HCT116 (cell line): ENCODE measurements around the gene COL10A1. TPM values are rescaled to one million over a fixed set of nuclear protein-coding genes. Genes with fewer than 3 reads are reported as not detected.

ENCODE experiments used
- ATAC-seq: fragments of 200-7000 bp; cut with Tn5 transposase; 2 replicates; pipeline ENCODE4 v1.9.1; 2020; ENCODE audit warnings: mild to moderate bottlenecking, moderate library complexity
- BruUV-seq: library from RNA; stranded (reverse); fragments of 400-500 nt; replicated peaks from 2 replicates; lab custom pipeline; 2021; lab: Mats Ljungman, UMichigan
- CTCF ChIA-PET: fragments of 300-600 bp; sonication (Branson Sonifier 250); formaldehyde crosslinking; loops from one replicate; lab custom pipeline; 2021; ENCODE audit warnings: antibody characterized with exemption; lab: Charles Lee
- POLR2A ChIA-PET: fragments of 300-600, 350-600 bp; sonication (Branson Sonifier 250); formaldehyde crosslinking; loops from one replicate; lab custom pipeline; 2021; ENCODE audit warnings: antibody characterized with exemption; lab: Charles Lee
- RAD21 ChIA-PET, 2 experiments: fragments of 300-600 bp; sonication (Branson Sonifier 250); formaldehyde crosslinking; loops; one replicate each; lab custom pipeline; 2023; ENCODE audit warnings: low total read pairs in 2 of 2; ENCODE audit not compliant: uncharacterized antibody in 2 of 2, unreplicated experiment in 2 of 2, low non-redundant PET in 1 of 2; lab: Charles Lee
- DNase-seq: peaks from one replicate; pipeline ENCODE4 v3.0.0-alpha.2; 2010; ENCODE audit warnings: low read depth, low spot score
- H2AFZ ChIP-seq: fragments of 200-600 bp; shearing (Covaris generic), sonication (generic); 2 replicates; pipeline ENCODE4 v1.6.1; 2017; ENCODE audit warnings: low read depth, mixed run types, mixed read lengths, antibody characterized with exemption, low read length; ENCODE audit not compliant: poor library complexity, severe bottlenecking
- H3K27ac ChIP-seq: 2 replicates; pipeline ENCODE4 v1.5.1; 2012; ENCODE audit warnings: low read depth, low read length
- H3K27me3 ChIP-seq: fragments of 200-600 bp; sonication (generic); 2 replicates; pipeline ENCODE4 v1.6.1; 2016; ENCODE audit warnings: mixed run types, low read length, mixed read lengths; ENCODE audit not compliant: insufficient read depth
- H3K36me3 ChIP-seq, 2 experiments: fragments of 200-500 bp in 1 of 2; fragments of 200-600 bp in 1 of 2; sonication (Bioruptor generic) in 1 of 2; sonication (generic) in 1 of 2; 2 replicates each; pipeline versions ENCODE4 v1.5.1 to v1.6.1; 2014 to 2016; ENCODE audit warnings: low read length in 2 of 2, inconsistent platforms in 1 of 2, mixed read lengths in 1 of 2, mixed run types in 1 of 2; ENCODE audit not compliant: insufficient read depth in 2 of 2, control insufficient read depth in 1 of 2
- H3K4me1 ChIP-seq, 2 experiments: fragments of 200-600 bp in 1 of 2; sonication (generic) in 1 of 2; 2 replicates each; pipeline versions ENCODE4 v1.5.1 to v1.6.1; 2012 to 2017; ENCODE audit warnings: low read length in 2 of 2, inconsistent platforms in 1 of 2, mild to moderate bottlenecking in 1 of 2, mixed read lengths in 1 of 2, mixed run types in 1 of 2, moderate library complexity in 1 of 2; ENCODE audit not compliant: insufficient read depth in 2 of 2, control insufficient read depth in 1 of 2
- H3K4me2 ChIP-seq: fragments of 200-600 bp; sonication (generic); 2 replicates; pipeline ENCODE4 v1.6.1; 2017; ENCODE audit warnings: mixed run types, low read length, mixed read lengths
- H3K4me3 ChIP-seq, 2 experiments: fragments of 200-600 bp in 1 of 2; sonication (generic) in 1 of 2; replicated peaks in 1 of 2; 2 replicates each; pipeline ENCODE4 v1.5.1; 2011 to 2016; ENCODE audit warnings: low read length in 2 of 2, control low read depth in 1 of 2, low read depth in 1 of 2, mild to moderate bottlenecking in 1 of 2, mixed read lengths in 1 of 2, mixed run types in 1 of 2
- H3K79me2 ChIP-seq: fragments of 200-600 bp; sonication (generic); 2 replicates; pipeline ENCODE4 v1.6.1; 2017; ENCODE audit warnings: mild to moderate bottlenecking, mixed run types, low read length, moderate library complexity, mixed read lengths; ENCODE audit not compliant: insufficient read depth
- H3K9ac ChIP-seq: fragments of 200-600 bp; sonication (generic); 2 replicates; pipeline ENCODE4 v1.6.1; 2016; ENCODE audit warnings: low read length, mixed read lengths
- H3K9me2 ChIP-seq: fragments of 200-600 bp; sonication (generic), shearing (Covaris generic); 2 replicates; pipeline ENCODE4 v1.6.1; 2017; ENCODE audit warnings: mixed run types, mild to moderate bottlenecking, moderate library complexity; ENCODE audit not compliant: insufficient read depth
- H3K9me3 ChIP-seq, 2 experiments: fragments of 200-500 bp in 1 of 2; fragments of 200-600 bp in 1 of 2; sonication (Bioruptor generic) in 1 of 2; sonication (generic) in 1 of 2; 2 replicates each; pipeline ENCODE4 v1.6.1; 2014 to 2017; ENCODE audit warnings: low read length in 2 of 2, mixed read lengths in 2 of 2, inconsistent platforms in 1 of 2, low read depth in 1 of 2, mild to moderate bottlenecking in 1 of 2, mixed run types in 1 of 2, moderate library complexity in 1 of 2; ENCODE audit not compliant: control insufficient read depth in 1 of 2, insufficient read depth in 1 of 2
- H4K20me1 ChIP-seq: fragments of 200-600 bp; sonication (generic), shearing (Covaris generic); 2 replicates; pipeline ENCODE4 v1.6.1; 2017; ENCODE audit warnings: mixed run types, mild to moderate bottlenecking, moderate library complexity; ENCODE audit not compliant: insufficient read depth
- ATF3 ChIP-seq: IDR thresholded peaks from 2 replicates; pipeline ENCODE4 v1.6.1; 2012
- CEBPB ChIP-seq: IDR thresholded peaks from 2 replicates; pipeline ENCODE4 v1.6.1; 2012; ENCODE audit warnings: low read depth
- CTCF ChIP-seq, 3 experiments: fragments of 200-600 bp in 1 of 3; sonication (generic) in 1 of 3; IDR thresholded peaks in 2 of 3; conservative IDR thresholded peaks in 1 of 3; 2 replicates each; pipeline ENCODE4 v1.5.1; 2012 to 2017; ENCODE audit warnings: low read depth in 2 of 3, low read length in 2 of 3, antibody characterized with exemption in 1 of 3, borderline replicate concordance in 1 of 3, control low read depth in 1 of 3, mild to moderate bottlenecking in 1 of 3, mixed read lengths in 1 of 3, mixed run types in 1 of 3, moderate library complexity in 1 of 3; ENCODE audit not compliant: insufficient read depth in 1 of 3
- EGR1 ChIP-seq: IDR thresholded peaks from 2 replicates; pipeline ENCODE4 v1.6.1; 2012; ENCODE audit warnings: low read depth
- ELF1 ChIP-seq: IDR thresholded peaks from 2 replicates; pipeline ENCODE4 v1.6.1; 2012; ENCODE audit warnings: low read depth, borderline replicate concordance
- EZH2phosphoT487 ChIP-seq: fragments of 200-600 bp; IDR thresholded peaks from 2 replicates; pipeline ENCODE4 v1.6.1; 2018; ENCODE audit warnings: antibody characterized with exemption, borderline replicate concordance
- FOSL1 ChIP-seq: IDR thresholded peaks from 2 replicates; pipeline ENCODE4 v1.6.1; 2012; ENCODE audit warnings: low read depth
- MAX ChIP-seq: IDR thresholded peaks from 2 replicates; pipeline ENCODE4 v1.6.1; 2012
- POLR2AphosphoS5 ChIP-seq: IDR thresholded peaks from 2 replicates; pipeline ENCODE4 v1.6.1; 2011; ENCODE audit warnings: mild to moderate bottlenecking, low read depth, low read length, moderate library complexity
- RAD21 ChIP-seq: IDR thresholded peaks from 2 replicates; pipeline ENCODE4 v1.6.1; 2012; ENCODE audit warnings: low read depth, mild to moderate bottlenecking
- SIN3A ChIP-seq: IDR thresholded peaks from 2 replicates; pipeline ENCODE4 v1.6.1; 2012; ENCODE audit warnings: low read depth
- SP1 ChIP-seq: IDR thresholded peaks from 2 replicates; pipeline ENCODE4 v1.6.1; 2012; ENCODE audit warnings: low read depth
- SRF ChIP-seq: IDR thresholded peaks from 2 replicates; pipeline ENCODE4 v1.6.1; 2012; ENCODE audit warnings: low read depth
- ZFX ChIP-seq: fragments of 450-650 bp; IDR thresholded peaks from 2 replicates; pipeline ENCODE4 v1.6.1; 2017
- ZNF274 ChIP-seq: fragments of 200-500 bp; sonication (Bioruptor generic); IDR thresholded peaks from 2 replicates; pipeline ENCODE4 v1.6.1; 2014; ENCODE audit warnings: mild to moderate bottlenecking, low read depth, low read length, inconsistent platforms
- intact Hi-C: fragments of 100-400 bp; cut with micrococcal nuclease; formaldehyde crosslinking; loops from 2 replicates; pipeline ENCODE4 v1.10.0; 2022
- total RNA-seq: library from RNA; stranded (reverse); gene quantifications from one replicate; pipeline ENCODE4 v1.2.1, GENCODE V29; 2021; ENCODE audit not compliant: unreplicated experiment

The COL10A1 gene
- total RNA-seq, 1 experiment from 2014 or later: not detected

- TF ChIP-seq SRF: no peak
Measured at GRCh38 chr6:116175344-116175743, 49.4 kb upstream of the COL10A1 start (continued).

- intact Hi-C loops: no loop called here
- Histone ChIP-seq H4K20me1 (no peaks in the 10 kb centered on the region), H3K4me2 (no peak overlapping the region), H3K9me3 (0 out of 4 replicates have a peak, but pooled peaks cover 0 to 3% of the 10 kb centered on the region in 2 experiments), H3K27ac (no peak overlapping the region), H3K9ac (no peak overlapping the region), H3K36me3 (no peaks in the 10 kb centered on the region), H3K4me3 (no peak overlapping the region), H2AFZ (no peak overlapping the region), H3K4me1 (no peaks in the 10 kb centered on the region), H3K27me3 (no peaks in the 10 kb centered on the region), H3K79me2 (no peaks in the 10 kb centered on the region)
- no peak for DNase-seq
- no TSS peak for BruUV-seq
- POLR2A ChIA-PET: no interaction called here
- CTCF ChIA-PET: no interaction called here
- RAD21 ChIA-PET: no interaction called here
- ATAC-seq: no peak
- no peak for TF ChIP-seq SIN3A
- TF ChIP-seq ZFX: no peak
- TF ChIP-seq RAD21: no peak
- TF ChIP-seq ATF3: no peak
- TF ChIP-seq FOSL1: no peak
- TF ChIP-seq EZH2phosphoT487: no peak
- TF ChIP-seq ZNF274: no peak
- TF ChIP-seq EGR1: no peak
- TF ChIP-seq, all 23 proteins: peak for 0
- H3K9me2 ChIP-seq: no peaks in the 10 kb centered on the region
Measured at GRCh38 chr6:116173928-116174327, 48.0 kb upstream of the COL10A1 start.

- Histone ChIP-seq H3K79me2 (no peaks in the 10 kb centered on the region), H3K4me1 (no peaks in the 10 kb centered on the region), H3K27me3 (no peaks in the 10 kb centered on the region), H3K9me3 (no peaks in the 10 kb centered on the region), H3K27ac (no peak overlapping the region), H3K36me3 (no peaks in the 10 kb centered on the region), H3K4me3 (no peak overlapping the region), H3K9me2 (no peaks in the 10 kb centered on the region), H2AFZ (no peak overlapping the region), H4K20me1 (no peaks in the 10 kb centered on the region), H3K9ac (no peak overlapping the region), H3K4me2 (no peak overlapping the region)
- ChIA-PET POLR2A (no interaction called here), CTCF (no interaction called here), RAD21 (no interaction called here)
- TF ChIP-seq MAX (no peak), SIN3A (no peak), CTCF (IDR thresholded peaks at IDR 0.05 in 2 of 3, conservative IDR thresholded peaks at IDR 0.05 in 1 of 3; ENCODE audit: borderline replicate concordance in 1 of 3, insufficient read depth in 1 of 3, low read depth in 2 of 3, low read length in 2 of 3) (no peak), ATF3 (no peak), RAD21 (no peak), SRF (no peak), ZFX (no peak), POLR2AphosphoS5 (no peak), SP1 (no peak), ELF1 (no peak), ZNF274 (no peak), CEBPB (no peak), FOSL1 (no peak)
- DNase-seq (no peak), ATAC-seq (no peak)
- intact Hi-C loops: no loop called here
- BruUV-seq: no TSS peak
Measured at GRCh38 chr6:116170358-116171057, 44.6 kb upstream of the COL10A1 start.
